GM19438 (cell line): ENCODE measurements around the gene BET1L.
"Not testable (repeated sequence)": the region's sequence is repeated elsewhere in the genome, so short reads cannot be mapped to it uniquely, and the experiment has no call there.

Experiments
- ATAC-seq: cut with Tn5 transposase; IDR thresholded peaks from one replicate; pipeline ENCODE4 v1.9.1; 2021; ENCODE audit warnings: low read depth; ENCODE audit not compliant: unreplicated experiment

The BET1L gene

DNA sequence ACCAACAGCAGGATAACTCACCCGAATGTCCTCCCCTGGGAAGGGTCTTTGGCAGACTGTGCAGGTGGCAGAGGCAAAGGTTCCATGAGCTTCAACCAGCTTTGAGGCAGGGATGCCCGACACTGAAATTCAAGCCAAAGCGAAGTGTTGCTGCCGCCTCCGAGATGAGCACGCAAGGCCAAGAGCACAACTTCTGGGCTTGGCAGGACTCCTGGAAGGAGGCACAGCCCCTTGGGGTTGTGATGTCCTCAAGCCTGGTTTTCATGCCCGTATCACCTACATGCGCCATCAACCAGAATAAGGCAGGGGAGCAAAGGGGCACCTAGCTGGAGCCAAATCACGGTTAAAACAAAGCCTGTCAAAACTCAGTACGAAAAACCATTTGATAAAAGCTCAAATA lies 23.2 kb upstream of the BET1L start:
- ATAC-seq = no peak

DNA sequence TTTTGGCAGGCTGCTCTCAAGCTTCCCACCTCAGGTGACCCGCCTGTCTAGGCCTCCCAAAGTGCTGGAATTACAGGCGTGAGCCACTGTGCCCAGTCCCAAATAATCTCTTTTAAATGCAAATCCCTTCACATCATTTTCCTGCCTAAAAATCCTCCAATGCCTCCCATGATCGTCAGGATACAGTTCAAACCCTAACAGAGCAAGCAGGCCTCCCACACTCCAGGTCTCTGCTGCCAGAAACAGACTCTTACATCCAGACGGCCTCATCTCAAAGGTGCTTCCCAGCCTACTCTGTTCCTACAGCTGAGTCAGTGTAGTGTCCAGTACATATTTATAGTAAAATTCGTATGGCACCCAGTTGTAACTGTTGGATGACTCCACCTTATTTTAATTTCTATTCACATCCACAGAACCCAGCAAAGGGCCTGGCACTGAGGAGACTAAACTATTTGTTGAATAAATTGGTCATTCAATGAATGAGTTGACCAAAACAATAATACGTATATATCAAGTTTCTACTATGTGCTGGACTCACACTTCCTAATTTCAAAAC lies 20.7 kb upstream of the BET1L start:
- ATAC-seq = no peak

- ATAC-seq = peak; percentile 56
Observed at GRCh38 chr11:225734-226453, 18.7 kb upstream of the BET1L start.

- no peak for ATAC-seq
Observed at GRCh38 chr11:224424-224823, 17.2 kb upstream of the BET1L start.

GRCh38 chr11:223884-224283 lies 16.7 kb upstream of the BET1L start:
- ATAC-seq = no peak

- ATAC-seq = no peak
Observed at GRCh38 chr11:223026-223789, 16.0 kb upstream of the BET1L start.

- no peak for ATAC-seq
Observed at GRCh38 chr11:221998-222789, 15.0 kb upstream of the BET1L start.

- no peak for ATAC-seq
Observed at GRCh38 chr11:221539-221938, 14.3 kb upstream of the BET1L start.

DNA sequence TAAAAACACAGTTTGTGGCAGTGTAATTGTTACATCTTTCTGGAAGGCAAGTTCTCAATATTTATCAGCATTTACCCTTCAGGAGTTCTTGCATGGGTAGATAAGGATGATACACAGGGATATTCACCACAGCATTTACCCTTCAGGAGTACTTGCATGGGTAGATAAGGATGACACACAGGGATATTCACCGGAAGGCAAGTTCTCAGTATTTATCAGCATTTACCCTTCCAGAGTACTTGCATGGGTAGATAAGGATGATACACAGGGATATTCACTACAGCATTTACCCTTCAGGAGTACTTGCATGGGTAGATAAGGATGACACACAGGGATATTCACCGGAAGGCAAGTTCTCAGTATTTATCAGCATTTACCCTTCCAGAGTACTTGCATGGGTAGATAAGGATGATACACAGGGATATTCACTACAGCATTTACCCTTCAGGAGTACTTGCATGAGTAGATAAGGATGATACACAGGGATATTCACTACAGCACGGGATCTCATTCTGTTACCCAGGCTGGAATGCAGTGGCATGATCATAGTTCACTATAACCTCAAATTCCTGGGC lies 13.5 kb upstream of the BET1L start:
- ATAC-seq = not testable (repeated sequence)

GRCh38 chr11:218815-219593 lies 11.8 kb upstream of the BET1L start:
- no peak for ATAC-seq

GRCh38 chr11:217704-218103 lies 10.5 kb upstream of the BET1L start:
- ATAC-seq = no peak

GRCh38 chr11:216081-216974 lies 9.1 kb upstream of the BET1L start:
- ATAC-seq = no peak

- ATAC-seq = no peak
Observed at GRCh38 chr11:215581-216037, 8.4 kb upstream of the BET1L start.

- ATAC-seq = no peak
Observed at GRCh38 chr11:214083-214482, 6.9 kb upstream of the BET1L start.

- ATAC-seq = no peak
Observed at GRCh38 chr11:213111-213510, 5.9 kb upstream of the BET1L start.

DNA sequence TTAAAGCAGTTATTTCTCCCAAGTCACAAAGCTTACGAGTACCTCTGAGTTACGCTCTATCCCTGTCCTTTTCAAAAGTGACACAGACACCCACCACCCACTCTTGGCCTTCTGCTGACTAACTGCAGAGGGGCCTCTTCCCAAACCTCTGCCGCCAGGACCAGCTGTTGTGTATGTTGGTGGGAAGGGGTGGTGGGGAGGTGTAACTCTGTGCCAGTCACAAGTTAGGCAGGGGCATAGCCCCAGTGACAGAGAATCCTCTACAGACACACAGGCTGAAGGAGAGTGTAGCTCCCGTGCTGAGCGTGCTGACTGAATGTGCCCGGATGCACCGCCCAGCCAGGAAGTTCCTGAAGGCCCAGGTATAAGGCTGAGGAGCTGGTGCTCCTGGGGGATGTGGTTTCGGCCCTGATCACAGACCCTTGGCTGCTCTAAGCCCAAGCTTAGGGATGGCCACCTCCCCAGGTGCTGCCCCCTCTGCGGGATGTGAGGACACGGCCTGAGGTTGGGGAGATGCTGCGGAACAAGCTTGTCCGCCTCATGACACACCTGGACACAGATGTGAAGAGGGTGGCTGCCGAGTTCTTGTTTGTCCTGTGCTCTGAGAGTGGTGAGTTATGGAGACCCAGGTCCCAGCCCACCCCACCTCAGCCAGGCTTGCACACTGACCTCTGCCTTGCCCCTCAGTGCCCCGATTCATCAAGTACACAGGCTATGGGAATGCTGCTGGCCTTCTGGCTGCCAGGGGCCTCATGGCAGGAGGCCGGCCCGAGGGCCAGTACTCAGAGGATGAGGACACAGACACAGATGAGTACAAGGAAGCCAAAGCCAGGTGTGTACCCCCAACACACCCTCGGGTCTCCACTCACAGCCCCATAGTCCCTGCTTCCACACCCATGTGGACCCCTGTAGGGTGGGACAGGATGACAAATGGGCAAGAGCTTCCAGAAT lies 5.2 kb upstream of the BET1L start:
- no peak for ATAC-seq

GRCh38 chr11:211741-212140 lies 4.5 kb upstream of the BET1L start:
- no peak for ATAC-seq

GRCh38 chr11:211295-211694 lies 4.1 kb upstream of the BET1L start:
- ATAC-seq = no peak
